DMS53 (cell line): ENCODE data around the gene KIF14.

Source experiments
- DNase-seq: peaks from one replicate; lab custom pipeline; 2025; lab: John Stamatoyannopoulos, UW

The KIF14 gene

GRCh38 chr1:200620273-200621131 lies at the start of gene KIF14:
KIF14 (minus strand) TSS chr1:200620751; CDS start chr1:200618723, 2,028 bp downstream.
- peak; percentile 98 for DNase-seq

GRCh38 chr1:200669314-200670241 lies 49.0 kb upstream of the KIF14 start, which contains the start of gene DDX59:
DDX59 (minus strand) TSS chr1:200669907; CDS start chr1:200666740, 3,167 bp downstream.
- DNase-seq: peak; percentile 99

- peak; percentile 36 for DNase-seq
Measured at GRCh38 chr1:200668514-200669313, 48.2 kb upstream of the KIF14 start.

GRCh38 chr1:200666309-200666708 lies 45.8 kb upstream of the KIF14 start:
- DNase-seq: no peak

GRCh38 chr1:200665861-200666260 lies 45.3 kb upstream of the KIF14 start:
- DNase-seq: no peak

GRCh38 chr1:200660719-200661118 lies 40.2 kb upstream of the KIF14 start:
- DNase-seq: no peak

GRCh38 chr1:200659269-200659668 lies 38.7 kb upstream of the KIF14 start:
- no peak for DNase-seq

GRCh38 chr1:200658037-200658818 lies 37.7 kb upstream of the KIF14 start:
- DNase-seq: no peak

- no peak for DNase-seq
Measured at GRCh38 chr1:200654660-200655059, 34.1 kb upstream of the KIF14 start.

- DNase-seq: no peak
Measured at GRCh38 chr1:200653022-200653462, 32.5 kb upstream of the KIF14 start.

GRCh38 chr1:200652378-200652777 lies 31.8 kb upstream of the KIF14 start:
- no peak for DNase-seq

- no peak for DNase-seq
Measured at GRCh38 chr1:200646515-200646914, 26.0 kb upstream of the KIF14 start.

- DNase-seq: no peak
Measured at GRCh38 chr1:200644021-200644420, 23.5 kb upstream of the KIF14 start.

- no peak for DNase-seq
Measured at GRCh38 chr1:200642481-200642880, 21.9 kb upstream of the KIF14 start.

GRCh38 chr1:200640963-200641401 lies 20.4 kb upstream of the KIF14 start:
- DNase-seq: no peak

- no peak for DNase-seq
Measured at GRCh38 chr1:200640373-200640962, 19.9 kb upstream of the KIF14 start.

GRCh38 chr1:200638073-200638472 lies 17.5 kb upstream of the KIF14 start:
- DNase-seq: no peak

GRCh38 chr1:200636681-200637080 lies 16.1 kb upstream of the KIF14 start:
- no peak for DNase-seq

- DNase-seq: no peak
Measured at GRCh38 chr1:200634261-200635122, 13.9 kb upstream of the KIF14 start.
